Liver (tissue), 9 donors: ENCODE results near the gene AADACL3. TPM values are rescaled to one million over a fixed set of nuclear protein-coding genes. Genes with fewer than 3 reads are reported as not detected.

ENCODE experiments used
- DNase-seq: peaks from one replicate; pipeline ENCODE4 v3.0.0-alpha.2; 2017; ENCODE audit warnings: low spot score
- H3K27ac ChIP-seq, 2 donors: one replicate each; pipeline ENCODE4 v1.7.0; 2013; ENCODE audit warnings: inconsistent platforms in 2 of 2, low read length in 2 of 2, control low read depth in 1 of 2, low read depth in 1 of 2, mild to moderate bottlenecking in 1 of 2
- H3K27me3 ChIP-seq, 4 donors: one replicate each; pipeline versions ENCODE4 v1.6.1 to v1.7.0; 2013; ENCODE audit warnings: low read length in 3 of 4, inconsistent platforms in 1 of 4, mild to moderate bottlenecking in 1 of 4, moderate library complexity in 1 of 4; ENCODE audit not compliant: control insufficient read depth in 4 of 4, insufficient read depth in 4 of 4
- H3K36me3 ChIP-seq, 4 donors: one replicate each; pipeline versions ENCODE4 v1.6.1 to v1.7.0; 2013; ENCODE audit warnings: low read length in 3 of 4, mild to moderate bottlenecking in 3 of 4, low read depth in 1 of 4, moderate library complexity in 1 of 4; ENCODE audit not compliant: control insufficient read depth in 4 of 4, insufficient read depth in 3 of 4
- H3K4me1 ChIP-seq, 4 donors: one replicate each; pipeline versions ENCODE4 v1.6.1 to v1.7.0; 2013; ENCODE audit warnings: low read length in 3 of 4, mild to moderate bottlenecking in 3 of 4, moderate library complexity in 1 of 4; ENCODE audit not compliant: control insufficient read depth in 4 of 4, insufficient read depth in 4 of 4
- H3K4me3 ChIP-seq, 3 donors: one replicate each; pipeline versions ENCODE4 v1.6.1 to v1.7.0; 2013; ENCODE audit warnings: low read length in 3 of 3, control low read depth in 1 of 3, low read depth in 1 of 3, mild to moderate bottlenecking in 1 of 3
- H3K9ac ChIP-seq, 2 donors: one replicate each; pipeline ENCODE4 v1.7.0; 2013; ENCODE audit warnings: low read length in 2 of 2, mild to moderate bottlenecking in 2 of 2, moderate library complexity in 2 of 2, control low read depth in 1 of 2, low read depth in 1 of 2
- H3K9me3 ChIP-seq, 4 donors: one replicate each; pipeline versions ENCODE4 v1.6.1 to v1.7.0; 2013; ENCODE audit warnings: low read length in 3 of 4; ENCODE audit not compliant: control insufficient read depth in 4 of 4
- ATF3 ChIP-seq: IDR thresholded peaks from 2 replicates; pipeline ENCODE4 v1.6.1; 2016; ENCODE audit warnings: antibody characterized with exemption
- CTCF ChIP-seq: fragments of 150-350 bp; IDR thresholded peaks from 2 replicates; pipeline ENCODE4 v1.5.1; 2017; ENCODE audit warnings: improper control_type of control experiment, low read depth, low read length; ENCODE audit not compliant: missing input control
- FOXA1 ChIP-seq: IDR thresholded peaks from 2 replicates; pipeline ENCODE4 v1.6.1; 2016; ENCODE audit warnings: antibody characterized with exemption
- GABPA ChIP-seq, 2 donors: IDR thresholded peaks in 1 of 2; conservative IDR thresholded peaks in 1 of 2; 2 replicates each; pipeline ENCODE4 v1.6.1; 2016; ENCODE audit warnings: antibody characterized with exemption in 2 of 2, mild to moderate bottlenecking in 1 of 2, moderate library complexity in 1 of 2
- HNF4A ChIP-seq, 2 donors: conservative IDR thresholded peaks; 2 replicates each; pipeline ENCODE4 v1.6.1; 2016; ENCODE audit warnings: antibody characterized with exemption in 2 of 2, mild to moderate bottlenecking in 2 of 2
- HNF4G ChIP-seq: IDR thresholded peaks from 2 replicates; pipeline ENCODE4 v1.6.1; 2016; ENCODE audit warnings: antibody characterized with exemption
- JUND ChIP-seq, 2 donors: IDR thresholded peaks; 2 replicates each; pipeline ENCODE4 v1.6.1; 2016; ENCODE audit warnings: antibody characterized with exemption in 2 of 2
- MAX ChIP-seq: IDR thresholded peaks from 2 replicates; pipeline ENCODE4 v1.6.1; 2016; ENCODE audit warnings: antibody characterized with exemption
- NR2F2 ChIP-seq: IDR thresholded peaks from 2 replicates; pipeline ENCODE4 v1.6.1; 2016; ENCODE audit warnings: antibody characterized with exemption
- REST ChIP-seq: IDR thresholded peaks from 2 replicates; pipeline ENCODE4 v1.6.1; 2016; ENCODE audit warnings: antibody characterized with exemption, mild to moderate bottlenecking
- ZBTB33 ChIP-seq: IDR thresholded peaks from 2 replicates; pipeline ENCODE4 v1.6.1; 2016; ENCODE audit warnings: antibody characterized with exemption
- WGBS: extraction: QIAGEN DNeasy Blood & Tissue Kit; methylation state at CpG from one replicate; pipeline ENCODE4 v1.1.7; 2013; 5-methylcytosine and 5-hydroxymethylcytosine counted together
- polyA plus RNA-seq, 2 donors: library from polyadenylated mRNA; stranded (reverse) in 1 of 2; unstranded in 1 of 2; fragments of 200-250 nt in 1 of 2; fragments of >200 nt in 1 of 2; fragmentation: Nextera tagmentation in 1 of 2; extraction: Ambion mirVana in 1 of 2; gene quantifications; one replicate each; pipeline versions ENCODE4 v1.2.1 to v1.2.3, GENCODE V29; 2013 to 2015
- total RNA-seq, 2 donors: library from RNA; depleted of rRNA; stranded (reverse); fragments of >200 nt; gene quantifications; one replicate each; pipeline ENCODE4 v1.2.3, GENCODE V29; 2014
- donor health status: healthy.
- donor health status: healthy.
- donor health status: healthy.
- donor health status: healthy.
- donor health status: healthy.

The AADACL3 gene
- total and polyA plus RNA-seq, 4 donors, result not detected

- 54% methylated on average over 2 of the region's 2 CpGs for WGBS
- no peak for DNase-seq
- H3K27me3 ChIP-seq, result peaks cover 0 to 6% (median 2%) of the 10 kb centered on the region in 4 donors
Observed at GRCh38 chr1:12756273-12756672, 40.4 kb downstream of the AADACL3 start.

More at GRCh38 chr1:12756273-12756672, 40.4 kb downstream of the AADACL3 start:
- Histone ChIP-seq H3K9me3 (no peaks in the 10 kb centered on the region), H3K9ac (no peak overlapping the region), H3K4me1 (no peaks in the 10 kb centered on the region), H3K27ac (no peak overlapping the region), H3K36me3 (no peaks in the 10 kb centered on the region), H3K4me3 (no peak overlapping the region)
- TF ChIP-seq ZBTB33 (no peak), REST (no peak), GABPA (IDR thresholded peaks at IDR 0.05 in 1 of 2, conservative IDR thresholded peaks at IDR 0.05 in 1 of 2) (no peak), ATF3 (no peak), HNF4A (conservative IDR thresholded peaks at IDR 0.05) (no peak), HNF4G (no peak), CTCF (no peak), MAX (no peak), FOXA1 (no peak), JUND (IDR thresholded peaks at IDR 0.05) (no peak), NR2F2 (no peak)
